Measurements from ENCODE around the gene ADAMTS1.

ADAMTS1 gene

DNA sequence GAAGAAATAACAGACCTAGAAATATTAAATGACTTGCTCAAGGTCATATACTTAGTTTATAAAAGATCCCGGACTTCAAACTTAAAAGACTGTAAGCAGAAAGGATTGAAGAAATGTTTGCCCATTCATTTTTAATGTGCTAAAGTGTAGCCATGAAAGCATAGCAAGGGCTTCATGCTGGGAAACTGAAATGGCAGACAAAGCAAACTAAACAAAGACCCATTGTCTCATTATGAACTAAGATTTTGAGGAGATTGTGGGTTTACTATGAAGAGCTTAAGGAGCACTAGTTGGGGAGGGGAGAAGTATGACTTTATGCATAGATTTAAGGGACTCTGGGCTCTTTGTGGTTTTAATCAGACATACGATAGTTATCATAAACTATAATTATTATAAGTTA is 26.3 kb downstream of the ADAMTS1 start:
- H2BK120ac ChIP-seq (ENCODE audit: low read depth, low read length): no peak overlapping the region
- no CpG with 5 or more reads among the region's 2 CpGs for WGBS (ENCODE audit: extremely low coverage, insufficient coverage, low lambda C conversion rate)
- H3K27me3 ChIP-seq (ENCODE audit: insufficient read depth, low read length, poor library complexity): no peaks in the 10 kb centered on the region
- H4K5ac ChIP-seq (ENCODE audit: low read length): no peak overlapping the region
- no peak overlapping the region for H3K27ac ChIP-seq (ENCODE audit: low read depth, low read length)
- no peak overlapping the region for H2BK5ac ChIP-seq (ENCODE audit: low read length)
- no peak overlapping the region for H3K23ac ChIP-seq (ENCODE audit: low read length)
- no peak overlapping the region for H3K4me3 ChIP-seq (ENCODE audit: low read length)
- H3K79me2 ChIP-seq (ENCODE audit: control insufficient read depth, insufficient read depth, low read length): no peaks in the 10 kb centered on the region
- no peak overlapping the region for H3K18ac ChIP-seq (ENCODE audit: low read length)
- H4K8ac ChIP-seq (ENCODE audit: low read depth, low read length): no peak overlapping the region
- peak; percentile 32 for DNase-seq
- H3K4ac ChIP-seq (ENCODE audit: low read depth, low read length): no peak overlapping the region
- H3K56ac ChIP-seq (ENCODE audit: low read length): no peak overlapping the region
- H3K9ac ChIP-seq (ENCODE audit: low read length): no peak overlapping the region
- H3K4me2 ChIP-seq (ENCODE audit: low read length): no peak overlapping the region
- H3K36me3 ChIP-seq (ENCODE audit: control insufficient read depth, insufficient read depth, low read length): no peaks in the 10 kb centered on the region
- H2BK15ac ChIP-seq (replicated peaks; ENCODE audit: low read depth): no peak overlapping the region
- no peaks in the 10 kb centered on the region for H3K4me1 ChIP-seq (ENCODE audit: control insufficient read depth, low read depth, low read length)
- H2AK5ac ChIP-seq (ENCODE audit: low read length): no peak overlapping the region
- H3K79me1 ChIP-seq (ENCODE audit: low read length): no peaks in the 10 kb centered on the region

DNA sequence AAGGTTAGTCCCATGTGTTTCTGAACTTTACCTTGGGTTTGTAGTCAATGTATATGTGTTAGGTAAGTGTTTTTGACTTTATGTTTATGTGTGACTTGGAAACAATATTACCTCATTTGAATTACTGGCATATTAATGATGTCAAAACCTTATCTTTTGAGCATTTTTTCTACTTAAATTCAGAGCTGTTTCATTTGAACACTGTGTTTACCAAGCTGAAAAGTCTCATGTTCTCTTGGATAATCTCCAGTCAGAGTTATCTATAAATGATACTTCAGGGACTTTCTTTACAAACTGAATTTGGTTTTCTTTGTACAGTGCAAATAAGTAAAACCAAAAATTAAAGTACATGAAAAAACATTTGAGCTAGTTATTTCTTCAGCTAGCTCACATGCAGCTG is 30.0 kb downstream of the ADAMTS1 start:
- Histone ChIP-seq H4K5ac (ENCODE audit: low read length) (no peak overlapping the region), H3K79me1 (ENCODE audit: low read length) (no peaks in the 10 kb centered on the region), H3K4me1 (ENCODE audit: control insufficient read depth, low read depth, low read length) (peaks cover 2% of the 10 kb centered on the region), H3K18ac (ENCODE audit: low read length) (no peak overlapping the region), H4K8ac (ENCODE audit: low read depth, low read length) (no peak overlapping the region), H3K4ac (ENCODE audit: low read depth, low read length) (no peak overlapping the region), H3K4me3 (ENCODE audit: low read length) (no peak overlapping the region), H2BK5ac (ENCODE audit: low read length) (no peak overlapping the region), H3K23ac (ENCODE audit: low read length) (no peak overlapping the region), H3K79me2 (ENCODE audit: control insufficient read depth, insufficient read depth, low read length) (no peaks in the 10 kb centered on the region), H2BK120ac (ENCODE audit: low read depth, low read length) (no peak overlapping the region), H2AK5ac (ENCODE audit: low read length) (no peak overlapping the region), H3K36me3 (ENCODE audit: control insufficient read depth, insufficient read depth, low read length) (no peaks in the 10 kb centered on the region), H3K4me2 (ENCODE audit: low read length) (no peak overlapping the region), H3K9ac (ENCODE audit: low read length) (no peak overlapping the region), H3K27ac (ENCODE audit: low read depth, low read length) (no peak overlapping the region), H3K27me3 (ENCODE audit: insufficient read depth, low read length, poor library complexity) (no peaks in the 10 kb centered on the region), H2BK15ac (replicated peaks; ENCODE audit: low read depth) (no peak overlapping the region), H3K56ac (ENCODE audit: low read length) (no peak overlapping the region)
- no peak for DNase-seq

DNA sequence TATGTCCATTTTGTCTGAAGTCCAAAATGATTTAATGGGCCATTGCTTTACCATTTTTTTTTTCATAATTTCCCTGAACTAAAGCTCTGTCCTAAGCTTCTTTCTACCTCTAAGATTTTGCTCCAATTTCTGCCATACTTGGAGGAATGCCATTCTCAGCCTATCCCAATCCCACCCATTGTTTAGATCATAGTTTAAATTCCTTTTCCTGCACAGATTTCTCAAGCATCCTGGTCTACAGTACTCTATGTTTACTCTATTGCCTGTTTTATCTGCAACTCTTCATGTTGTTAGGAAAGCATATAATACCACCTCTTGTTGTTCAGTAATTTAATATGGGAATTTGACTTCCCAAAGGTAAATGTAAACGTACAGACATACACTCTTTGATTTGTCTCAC is 30.8 kb downstream of the ADAMTS1 start:
- Histone ChIP-seq H3K79me1 (ENCODE audit: low read length) (no peaks in the 10 kb centered on the region), H3K56ac (ENCODE audit: low read length) (no peak overlapping the region), H4K5ac (ENCODE audit: low read length) (no peak overlapping the region), H3K23ac (ENCODE audit: low read length) (no peak overlapping the region), H3K4me3 (ENCODE audit: low read length) (no peak overlapping the region), H3K9ac (ENCODE audit: low read length) (no peak overlapping the region), H3K4ac (ENCODE audit: low read depth, low read length) (no peak overlapping the region), H3K18ac (ENCODE audit: low read length) (no peak overlapping the region), H3K36me3 (ENCODE audit: control insufficient read depth, insufficient read depth, low read length) (no peaks in the 10 kb centered on the region), H2BK15ac (replicated peaks; ENCODE audit: low read depth) (no peak overlapping the region), H3K27me3 (ENCODE audit: insufficient read depth, low read length, poor library complexity) (no peaks in the 10 kb centered on the region), H3K4me1 (ENCODE audit: control insufficient read depth, low read depth, low read length) (peaks cover 2% of the 10 kb centered on the region), H2AK5ac (ENCODE audit: low read length) (no peak overlapping the region), H4K8ac (ENCODE audit: low read depth, low read length) (no peak overlapping the region), H3K4me2 (ENCODE audit: low read length) (no peak overlapping the region), H2BK5ac (ENCODE audit: low read length) (no peak overlapping the region), H3K27ac (ENCODE audit: low read depth, low read length) (no peak overlapping the region), H3K79me2 (ENCODE audit: control insufficient read depth, insufficient read depth, low read length) (no peaks in the 10 kb centered on the region), H2BK120ac (ENCODE audit: low read depth, low read length) (no peak overlapping the region)
- no CpG with 5 or more reads among the region's 1 CpG for WGBS (ENCODE audit: extremely low coverage, insufficient coverage, low lambda C conversion rate)
- DNase-seq: no peak

DNA sequence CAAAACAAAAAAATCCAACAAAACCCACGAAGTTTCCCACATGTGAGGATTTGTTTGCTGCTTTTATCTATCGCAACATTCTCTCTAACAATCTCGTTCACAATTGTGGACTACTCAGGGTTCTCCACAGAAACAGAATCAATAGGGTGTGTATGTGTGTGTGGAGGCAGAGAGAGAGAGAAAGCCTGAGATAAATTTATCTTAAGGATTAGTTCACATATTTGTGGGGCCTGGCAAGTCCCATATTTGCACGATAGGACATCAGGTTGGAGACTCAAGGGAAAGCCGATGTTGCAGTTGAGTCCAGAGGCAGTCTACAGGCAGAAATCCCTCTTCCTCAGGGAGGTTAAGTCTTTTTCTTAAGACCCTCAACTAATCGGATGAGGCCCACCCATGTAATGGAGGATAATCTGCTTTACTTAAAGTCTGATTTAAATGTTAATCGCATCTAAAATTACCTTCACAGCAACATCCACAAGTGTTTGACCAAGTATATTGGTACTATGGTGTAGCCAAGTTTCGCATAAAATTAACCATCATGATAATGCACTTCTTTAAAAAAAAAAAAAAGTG is 31.7 kb downstream of the ADAMTS1 start:
- Histone ChIP-seq H2BK120ac (ENCODE audit: low read depth, low read length) (no peak overlapping the region), H3K56ac (ENCODE audit: low read length) (no peak overlapping the region), H3K79me2 (ENCODE audit: control insufficient read depth, insufficient read depth, low read length) (no peaks in the 10 kb centered on the region), H2BK15ac (replicated peaks; ENCODE audit: low read depth) (no peak overlapping the region), H3K18ac (ENCODE audit: low read length) (no peak overlapping the region), H3K4me1 (ENCODE audit: control insufficient read depth, low read depth, low read length) (peaks cover 2% of the 10 kb centered on the region), H3K4ac (ENCODE audit: low read depth, low read length) (no peak overlapping the region), H2AK5ac (ENCODE audit: low read length) (no peak overlapping the region), H4K5ac (ENCODE audit: low read length) (no peak overlapping the region), H3K4me2 (ENCODE audit: low read length) (no peak overlapping the region), H3K36me3 (ENCODE audit: control insufficient read depth, insufficient read depth, low read length) (no peaks in the 10 kb centered on the region), H3K27me3 (ENCODE audit: insufficient read depth, low read length, poor library complexity) (no peaks in the 10 kb centered on the region), H4K8ac (ENCODE audit: low read depth, low read length) (no peak overlapping the region), H2BK5ac (ENCODE audit: low read length) (no peak overlapping the region), H3K27ac (ENCODE audit: low read depth, low read length) (no peak overlapping the region), H3K79me1 (ENCODE audit: low read length) (no peaks in the 10 kb centered on the region), H3K4me3 (ENCODE audit: low read length) (no peak overlapping the region), H3K9ac (ENCODE audit: low read length) (no peak overlapping the region), H3K23ac (ENCODE audit: low read length) (no peak overlapping the region)
- DNase-seq: no peak
- no CpG with 5 or more reads among the region's 8 CpGs for WGBS (ENCODE audit: extremely low coverage, insufficient coverage, low lambda C conversion rate)

DNA sequence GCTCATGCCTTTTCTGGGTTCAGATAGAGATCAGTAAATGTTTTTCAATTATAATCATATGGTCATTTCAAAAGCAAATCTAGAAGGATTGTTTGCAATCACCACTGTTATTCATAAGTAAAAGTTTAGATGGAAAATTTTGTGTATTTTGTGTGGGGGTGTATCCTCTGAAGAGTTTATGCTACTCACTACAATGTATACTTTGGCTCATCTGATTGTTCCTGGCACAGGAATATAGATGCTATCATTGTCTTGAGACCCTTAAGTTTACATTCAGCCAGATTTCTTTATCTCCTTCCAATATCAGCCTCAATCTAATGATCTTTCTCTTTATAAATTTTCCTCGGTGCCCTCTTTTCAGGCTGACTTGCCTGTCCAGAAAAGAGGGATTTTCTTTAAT is 33.0 kb downstream of the ADAMTS1 start:
- H3K27ac ChIP-seq (ENCODE audit: low read depth, low read length): no peak overlapping the region
- H3K27me3 ChIP-seq (ENCODE audit: insufficient read depth, low read length, poor library complexity): no peaks in the 10 kb centered on the region
- no peak overlapping the region for H4K8ac ChIP-seq (ENCODE audit: low read depth, low read length)
- H3K4ac ChIP-seq (ENCODE audit: low read depth, low read length): no peak overlapping the region
- no peak overlapping the region for H3K18ac ChIP-seq (ENCODE audit: low read length)
- DNase-seq: no peak
- H2BK15ac ChIP-seq (replicated peaks; ENCODE audit: low read depth): no peak overlapping the region
- peaks cover 2% of the 10 kb centered on the region for H3K4me1 ChIP-seq (ENCODE audit: control insufficient read depth, low read depth, low read length)
- no peak overlapping the region for H2BK5ac ChIP-seq (ENCODE audit: low read length)
- no peak overlapping the region for H2BK120ac ChIP-seq (ENCODE audit: low read depth, low read length)
- no peak overlapping the region for H4K5ac ChIP-seq (ENCODE audit: low read length)
- no peaks in the 10 kb centered on the region for H3K79me2 ChIP-seq (ENCODE audit: control insufficient read depth, insufficient read depth, low read length)
- no peak overlapping the region for H3K4me2 ChIP-seq (ENCODE audit: low read length)
- no CpG with 5 or more reads among the region's 1 CpG for WGBS (ENCODE audit: extremely low coverage, insufficient coverage, low lambda C conversion rate)
- no peak overlapping the region for H3K23ac ChIP-seq (ENCODE audit: low read length)
- no peaks in the 10 kb centered on the region for H3K79me1 ChIP-seq (ENCODE audit: low read length)
- no peak overlapping the region for H3K56ac ChIP-seq (ENCODE audit: low read length)
- H3K4me3 ChIP-seq (ENCODE audit: low read length): no peak overlapping the region
- no peaks in the 10 kb centered on the region for H3K36me3 ChIP-seq (ENCODE audit: control insufficient read depth, insufficient read depth, low read length)
- H2AK5ac ChIP-seq (ENCODE audit: low read length): no peak overlapping the region
- H3K9ac ChIP-seq (ENCODE audit: low read length): no peak overlapping the region

DNA sequence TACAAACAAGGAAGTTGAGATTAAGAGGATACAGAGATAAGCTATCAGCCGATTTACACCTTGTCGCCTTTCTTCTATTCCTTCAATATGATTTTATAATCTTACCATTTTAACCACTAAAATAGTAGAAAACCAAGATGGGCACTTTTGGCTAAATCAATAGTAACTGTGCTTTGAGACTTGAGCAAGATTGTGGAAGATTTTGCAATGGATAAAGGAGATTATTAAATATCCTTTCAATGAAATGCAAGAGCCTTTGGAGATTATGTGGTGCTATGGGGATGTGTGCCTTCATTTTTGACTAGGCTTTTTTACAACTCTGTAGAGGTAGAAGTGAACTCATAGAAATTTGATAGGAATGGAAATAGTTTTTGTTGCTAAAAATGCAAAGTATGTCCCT is 33.7 kb downstream of the ADAMTS1 start:
- Histone ChIP-seq H3K4me2 (ENCODE audit: low read length) (no peak overlapping the region), H2BK15ac (replicated peaks; ENCODE audit: low read depth) (no peak overlapping the region), H3K27ac (ENCODE audit: low read depth, low read length) (no peak overlapping the region), H2BK5ac (ENCODE audit: low read length) (no peak overlapping the region), H4K8ac (ENCODE audit: low read depth, low read length) (no peak overlapping the region), H3K36me3 (ENCODE audit: control insufficient read depth, insufficient read depth, low read length) (no peaks in the 10 kb centered on the region), H2BK120ac (ENCODE audit: low read depth, low read length) (no peak overlapping the region), H4K5ac (ENCODE audit: low read length) (no peak overlapping the region), H3K27me3 (ENCODE audit: insufficient read depth, low read length, poor library complexity) (no peaks in the 10 kb centered on the region), H2AK5ac (ENCODE audit: low read length) (no peak overlapping the region), H3K4ac (ENCODE audit: low read depth, low read length) (no peak overlapping the region), H3K9ac (ENCODE audit: low read length) (no peak overlapping the region), H3K4me1 (ENCODE audit: control insufficient read depth, low read depth, low read length) (peaks cover 2% of the 10 kb centered on the region), H3K23ac (ENCODE audit: low read length) (no peak overlapping the region), H3K4me3 (ENCODE audit: low read length) (no peak overlapping the region), H3K18ac (ENCODE audit: low read length) (no peak overlapping the region), H3K79me1 (ENCODE audit: low read length) (no peaks in the 10 kb centered on the region), H3K56ac (ENCODE audit: low read length) (no peak overlapping the region), H3K79me2 (ENCODE audit: control insufficient read depth, insufficient read depth, low read length) (no peaks in the 10 kb centered on the region)
- WGBS (ENCODE audit: extremely low coverage, insufficient coverage, low lambda C conversion rate): no CpG with 5 or more reads among the region's 2 CpGs
- DNase-seq: peak; percentile 22

Measured in mesendoderm (in vitro differentiated cells).